Measurements from ENCODE around the gene PLPPR1.

Gene PLPPR1

DNA sequence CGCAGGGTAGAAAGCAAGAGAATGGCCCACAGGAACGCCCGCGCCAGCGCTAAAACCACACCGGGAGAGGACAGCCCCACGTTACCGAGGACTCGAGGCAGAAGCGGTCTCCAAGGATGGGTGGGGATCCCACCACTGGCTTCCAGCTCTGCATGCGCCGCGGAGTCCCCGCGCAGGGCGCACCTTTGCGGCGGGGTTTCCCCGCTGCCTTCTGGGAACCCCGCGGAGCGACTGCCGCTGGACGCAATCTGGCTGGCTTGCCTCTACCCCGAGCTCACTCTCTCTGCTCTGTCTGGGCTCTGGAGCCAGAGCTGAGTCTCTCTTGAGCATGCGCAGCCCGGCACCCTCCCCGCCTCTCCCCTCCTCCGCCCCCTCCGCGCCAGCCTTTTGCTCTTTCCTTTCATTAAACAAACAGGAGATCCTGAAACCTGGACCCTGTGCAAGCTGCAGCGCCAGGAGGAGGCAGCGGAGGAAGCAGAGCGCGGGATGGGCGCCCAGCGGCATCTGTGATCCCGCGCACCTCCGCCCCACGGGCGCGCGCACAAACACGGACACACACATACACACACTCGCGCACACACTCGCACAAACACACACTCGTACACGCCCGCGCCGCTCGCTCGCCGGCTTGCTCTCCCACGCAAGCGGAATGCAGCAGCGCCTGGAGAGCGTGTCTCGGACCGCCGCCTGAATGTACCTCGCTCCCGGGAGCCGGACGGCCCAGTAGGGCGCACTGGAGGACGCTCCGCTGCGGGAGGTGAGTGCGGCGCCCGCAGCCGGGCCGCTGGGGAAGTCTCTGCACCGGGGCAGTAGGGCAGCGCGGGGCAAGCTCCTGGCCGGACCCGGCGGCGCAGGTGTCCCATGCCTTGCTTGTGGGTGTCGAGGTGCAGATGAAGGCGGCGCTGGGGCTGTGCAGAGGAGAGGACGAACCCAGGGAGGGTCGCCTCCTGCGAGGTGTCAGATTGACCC lies at the start of gene PLPPR1:
Gene PLPPR1 (plus strand): TSS at position 382 of the 969 bp plus-strand sequence.
- no peak for DNase-seq (ENCODE audit: low spot score)

DNA sequence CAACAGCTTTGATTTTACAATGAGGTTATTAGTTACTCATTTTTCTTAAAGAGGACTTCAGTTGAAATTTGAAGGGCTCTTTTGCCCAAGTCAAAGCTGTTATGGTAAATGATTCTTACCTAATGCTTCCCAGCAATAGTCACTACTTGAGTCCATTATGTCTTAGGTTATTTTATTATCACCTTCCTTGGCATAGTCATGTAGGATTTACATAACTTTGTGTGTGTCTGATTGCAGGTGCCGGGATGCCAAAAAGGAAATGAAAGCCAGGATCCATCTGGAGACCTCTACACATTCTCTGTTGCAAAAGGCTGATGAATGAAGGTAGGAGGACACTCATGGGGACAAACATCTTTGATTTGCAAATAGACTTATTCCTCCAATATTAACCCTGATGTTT lies 38.8 kb upstream of the PLPPR1 start:
- in situ Hi-C loops (cut with MboI; ENCODE audit: low pct_unique_long_range_greater_than_20kb, low sequenced_read_pairs, unreplicated experiment) = no loop called here
- DNase-seq (ENCODE audit: low spot score) = no peak
- TF ChIP-seq, protein P1, sequence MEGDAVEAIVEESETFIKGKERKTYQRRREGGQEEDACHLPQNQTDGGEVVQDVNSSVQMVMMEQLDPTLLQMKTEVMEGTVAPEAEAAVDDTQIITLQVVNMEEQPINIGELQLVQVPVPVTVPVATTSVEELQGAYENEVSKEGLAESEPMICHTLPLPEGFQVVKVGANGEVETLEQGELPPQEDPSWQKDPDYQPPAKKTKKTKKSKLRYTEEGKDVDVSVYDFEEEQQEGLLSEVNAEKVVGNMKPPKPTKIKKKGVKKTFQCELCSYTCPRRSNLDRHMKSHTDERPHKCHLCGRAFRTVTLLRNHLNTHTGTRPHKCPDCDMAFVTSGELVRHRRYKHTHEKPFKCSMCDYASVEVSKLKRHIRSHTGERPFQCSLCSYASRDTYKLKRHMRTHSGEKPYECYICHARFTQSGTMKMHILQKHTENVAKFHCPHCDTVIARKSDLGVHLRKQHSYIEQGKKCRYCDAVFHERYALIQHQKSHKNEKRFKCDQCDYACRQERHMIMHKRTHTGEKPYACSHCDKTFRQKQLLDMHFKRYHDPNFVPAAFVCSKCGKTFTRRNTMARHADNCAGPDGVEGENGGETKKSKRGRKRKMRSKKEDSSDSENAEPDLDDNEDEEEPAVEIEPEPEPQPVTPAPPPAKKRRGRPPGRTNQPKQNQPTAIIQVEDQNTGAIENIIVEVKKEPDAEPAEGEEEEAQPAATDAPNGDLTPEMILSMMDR (IDR thresholded peaks at IDR 0.05; ENCODE audit: extremely low read depth, insufficient read depth, missing control alignments) = no peak

More for the DNA sequence above, at the start of gene PLPPR1:
- TF ChIP-seq, protein P1 (IDR thresholded peaks at IDR 0.05; ENCODE audit: extremely low read depth, insufficient read depth, missing control alignments) = no peak
- in situ Hi-C loops (cut with MboI; ENCODE audit: low pct_unique_long_range_greater_than_20kb, low sequenced_read_pairs, unreplicated experiment) = no loop called here

DNA sequence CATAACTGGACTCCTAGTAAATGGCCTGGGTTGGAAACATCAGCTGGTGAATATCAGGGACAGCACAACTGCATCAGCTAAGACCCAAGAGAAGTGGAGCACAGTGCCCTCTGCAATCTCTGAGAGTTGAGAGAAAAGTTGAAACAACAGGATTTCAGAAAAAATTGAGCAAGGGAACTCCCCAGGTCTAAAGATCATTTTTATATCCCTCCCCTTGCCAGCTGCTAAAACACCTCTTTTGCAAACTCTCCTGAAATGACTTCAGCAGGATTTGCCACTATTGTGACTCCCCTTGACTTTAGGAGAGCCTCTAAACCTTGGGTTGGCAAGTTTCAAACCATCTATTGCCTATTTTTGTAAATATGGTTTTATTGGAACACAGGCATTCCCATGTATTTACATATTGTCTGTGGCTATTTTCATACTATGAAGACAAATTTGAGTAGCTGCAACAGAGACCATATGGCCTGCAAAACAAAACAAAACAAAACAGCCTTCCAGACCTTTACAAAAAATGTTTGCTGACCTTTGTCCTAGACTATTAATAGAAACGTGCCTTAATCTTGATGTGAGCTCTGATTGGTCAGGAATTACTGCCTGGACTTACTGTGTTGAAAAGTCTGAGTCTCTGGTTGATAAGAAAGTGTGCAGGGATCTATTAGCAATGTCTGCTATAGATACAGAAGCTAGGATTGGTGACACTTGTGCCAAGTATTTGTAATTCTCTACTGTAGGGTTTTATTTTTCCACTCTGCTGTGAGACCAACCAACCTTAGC lies 37.7 kb upstream of the PLPPR1 start:
- TF ChIP-seq, protein P1 (IDR thresholded peaks at IDR 0.05; ENCODE audit: extremely low read depth, insufficient read depth, missing control alignments) = no peak
- no peak for DNase-seq (ENCODE audit: low spot score)
- in situ Hi-C loops (cut with MboI; ENCODE audit: low pct_unique_long_range_greater_than_20kb, low sequenced_read_pairs, unreplicated experiment) = no loop called here

DNA sequence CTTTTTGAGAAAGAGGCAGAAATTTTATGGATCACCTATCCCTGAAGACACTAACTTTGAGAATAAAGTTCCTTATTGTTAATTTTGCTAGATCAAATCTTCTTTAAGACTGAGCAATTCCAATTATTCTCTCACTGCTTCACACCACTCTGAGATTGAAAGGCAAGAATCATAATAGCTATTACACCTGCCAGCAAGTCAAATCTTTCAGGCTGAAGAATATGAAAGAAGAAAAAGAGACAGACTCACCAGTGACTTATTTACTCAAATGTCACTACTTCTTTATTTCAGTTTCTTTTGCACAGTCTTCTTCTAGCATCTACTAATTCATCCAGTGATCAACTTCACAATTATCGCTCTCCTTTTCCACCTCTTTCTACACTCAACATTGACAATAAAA lies 35.9 kb upstream of the PLPPR1 start:
- in situ Hi-C loops (cut with MboI; ENCODE audit: low pct_unique_long_range_greater_than_20kb, low sequenced_read_pairs, unreplicated experiment) = no loop called here
- TF ChIP-seq, protein P1 (IDR thresholded peaks at IDR 0.05; ENCODE audit: extremely low read depth, insufficient read depth, missing control alignments) = no peak
- DNase-seq (ENCODE audit: low spot score) = no peak

DNA sequence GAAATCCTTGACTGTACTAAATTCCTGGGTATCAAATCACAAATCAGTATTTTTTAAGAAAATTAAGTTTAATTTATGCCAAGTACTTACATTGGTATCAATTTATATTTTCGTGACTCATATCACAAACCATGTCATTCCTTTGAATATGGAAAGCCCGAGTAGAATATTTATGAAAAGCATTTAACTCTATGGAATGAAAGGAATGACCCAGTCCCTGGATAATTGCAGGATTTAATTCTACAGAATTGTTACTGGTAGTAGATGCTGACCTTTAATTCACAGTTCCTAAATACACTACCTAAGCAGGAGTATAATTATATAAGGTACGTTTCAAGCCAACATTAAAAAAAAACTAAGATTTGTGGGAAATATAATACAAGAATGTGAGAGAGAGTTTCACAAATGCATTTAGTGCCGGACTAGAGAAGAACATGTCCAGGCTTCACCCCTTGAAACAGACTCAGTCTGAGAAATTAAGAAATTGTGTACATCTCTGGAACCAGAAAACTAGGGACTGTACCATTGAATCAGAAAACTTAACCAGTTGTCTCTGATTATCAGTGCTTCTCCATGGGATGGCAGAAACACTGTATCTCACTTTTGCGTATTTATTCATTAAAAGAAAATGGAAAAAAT lies 28.5 kb upstream of the PLPPR1 start:
- in situ Hi-C loops (cut with MboI; ENCODE audit: low pct_unique_long_range_greater_than_20kb, low sequenced_read_pairs, unreplicated experiment) = no loop called here
- DNase-seq (ENCODE audit: low spot score) = no peak
- TF ChIP-seq, protein P1 (IDR thresholded peaks at IDR 0.05; ENCODE audit: extremely low read depth, insufficient read depth, missing control alignments) = no peak

DNA sequence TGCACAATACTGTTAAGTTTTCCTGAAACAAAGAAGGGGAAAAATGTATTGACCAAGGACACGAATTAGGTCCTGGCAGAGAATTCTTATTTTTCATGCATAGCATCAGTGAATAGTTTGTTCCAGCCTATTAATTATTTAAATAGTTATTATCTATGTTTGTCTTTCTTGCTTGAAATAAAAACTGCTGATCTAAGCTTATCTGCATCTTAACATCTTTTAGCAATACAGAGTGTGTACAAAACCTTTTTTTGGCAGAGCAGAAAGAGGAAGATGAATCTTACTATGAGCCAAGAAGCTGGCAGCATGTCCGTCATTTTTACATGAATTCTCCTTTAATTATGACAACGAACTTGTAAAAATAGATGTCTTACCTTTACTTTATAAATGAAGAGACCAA lies 23.3 kb upstream of the PLPPR1 start:
- TF ChIP-seq, protein P1 (IDR thresholded peaks at IDR 0.05; ENCODE audit: extremely low read depth, insufficient read depth, missing control alignments) = no peak
- DNase-seq (ENCODE audit: low spot score) = no peak
- in situ Hi-C loops (cut with MboI; ENCODE audit: low pct_unique_long_range_greater_than_20kb, low sequenced_read_pairs, unreplicated experiment) = no loop called here

Measured in GM13977 (cell line).